ENCODE data around the gene EPHB4. TPM values are rescaled to one million over a fixed set of nuclear protein-coding genes. Genes with fewer than 3 reads are reported as not detected.
A peak's percentile ranks its signal among the peaks of the same experiment; 100 is the strongest.

The EPHB4 gene
- total RNA-seq, 4 donors from 2014 or later = 19.0 to 55.6 (median 41.5) TPM

DNA sequence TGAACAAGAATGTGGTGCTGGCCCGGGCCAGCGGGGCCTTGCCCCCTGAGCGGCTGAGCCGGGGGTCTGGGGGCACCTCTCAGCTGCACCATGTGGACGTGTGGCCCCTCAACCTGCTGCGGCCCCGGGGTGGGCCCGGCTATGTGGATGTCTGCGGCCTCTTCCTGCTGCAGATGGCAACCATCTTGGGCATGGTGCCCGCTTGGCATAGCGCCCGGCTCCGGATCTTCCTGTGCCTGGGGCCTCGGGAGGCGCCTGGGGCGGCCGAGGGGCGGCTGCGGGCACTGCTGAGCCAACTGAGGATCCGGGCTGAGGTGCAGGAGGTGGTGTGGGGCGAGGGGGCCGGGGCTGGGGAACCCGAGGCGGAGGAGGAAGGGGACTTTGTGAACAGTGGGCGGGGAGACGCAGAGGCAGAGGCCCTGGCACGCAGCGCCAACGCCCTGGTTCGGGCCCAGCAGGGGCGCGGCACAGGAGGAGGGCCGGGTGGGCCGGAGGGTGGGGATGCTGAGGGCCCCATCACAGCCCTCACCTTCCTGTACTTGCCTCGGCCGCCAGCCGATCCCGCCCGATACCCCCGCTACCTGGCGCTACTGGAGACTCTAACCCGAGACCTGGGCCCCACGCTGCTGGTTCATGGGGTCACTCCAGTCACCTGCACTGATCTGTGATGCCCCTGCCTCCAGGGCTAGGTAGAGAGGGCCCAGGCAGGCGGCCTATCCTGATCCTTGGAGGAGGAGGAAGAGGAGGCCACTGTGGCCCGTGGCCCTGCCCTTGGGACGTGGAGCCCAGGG is 38.8 kb upstream of the EPHB4 start:
- peak overlapping the region; percentile 93 to 100 (median 99) for H3K27ac ChIP-seq
- peak overlapping the region; percentile 66 to 93 for H3K4me3 ChIP-seq
- ATAC-seq = peak; percentile 48
- TF ChIP-seq POLR2AphosphoS5 (IDR thresholded peaks at IDR 0.05) (no peak), POLR2A (IDR thresholded peaks at IDR 0.05) (peak in 1 of 2 donors; percentile 7), EP300 (IDR thresholded peaks at IDR 0.05) (no peak)
- TF ChIP-seq, protein P1, sequence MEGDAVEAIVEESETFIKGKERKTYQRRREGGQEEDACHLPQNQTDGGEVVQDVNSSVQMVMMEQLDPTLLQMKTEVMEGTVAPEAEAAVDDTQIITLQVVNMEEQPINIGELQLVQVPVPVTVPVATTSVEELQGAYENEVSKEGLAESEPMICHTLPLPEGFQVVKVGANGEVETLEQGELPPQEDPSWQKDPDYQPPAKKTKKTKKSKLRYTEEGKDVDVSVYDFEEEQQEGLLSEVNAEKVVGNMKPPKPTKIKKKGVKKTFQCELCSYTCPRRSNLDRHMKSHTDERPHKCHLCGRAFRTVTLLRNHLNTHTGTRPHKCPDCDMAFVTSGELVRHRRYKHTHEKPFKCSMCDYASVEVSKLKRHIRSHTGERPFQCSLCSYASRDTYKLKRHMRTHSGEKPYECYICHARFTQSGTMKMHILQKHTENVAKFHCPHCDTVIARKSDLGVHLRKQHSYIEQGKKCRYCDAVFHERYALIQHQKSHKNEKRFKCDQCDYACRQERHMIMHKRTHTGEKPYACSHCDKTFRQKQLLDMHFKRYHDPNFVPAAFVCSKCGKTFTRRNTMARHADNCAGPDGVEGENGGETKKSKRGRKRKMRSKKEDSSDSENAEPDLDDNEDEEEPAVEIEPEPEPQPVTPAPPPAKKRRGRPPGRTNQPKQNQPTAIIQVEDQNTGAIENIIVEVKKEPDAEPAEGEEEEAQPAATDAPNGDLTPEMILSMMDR (IDR thresholded peaks at IDR 0.05) = no peak
- no peaks in the 10 kb centered on the region for H3K9me3 ChIP-seq
- no peaks in the 10 kb centered on the region for H3K27me3 ChIP-seq
- peaks cover 0 to 64% (median 19%) of the 10 kb centered on the region in 3 donors for H3K4me1 ChIP-seq
- peaks cover 0 to 46% of the 10 kb centered on the region in 2 donors for H3K36me3 ChIP-seq
- WGBS, 2 donors (ENCODE audit: low coverage in 1 of 2) = 51% methylated on average over 3 of the region's 46 CpGs; no CpG with 5 or more reads in 1 of the 2 donors

DNA sequence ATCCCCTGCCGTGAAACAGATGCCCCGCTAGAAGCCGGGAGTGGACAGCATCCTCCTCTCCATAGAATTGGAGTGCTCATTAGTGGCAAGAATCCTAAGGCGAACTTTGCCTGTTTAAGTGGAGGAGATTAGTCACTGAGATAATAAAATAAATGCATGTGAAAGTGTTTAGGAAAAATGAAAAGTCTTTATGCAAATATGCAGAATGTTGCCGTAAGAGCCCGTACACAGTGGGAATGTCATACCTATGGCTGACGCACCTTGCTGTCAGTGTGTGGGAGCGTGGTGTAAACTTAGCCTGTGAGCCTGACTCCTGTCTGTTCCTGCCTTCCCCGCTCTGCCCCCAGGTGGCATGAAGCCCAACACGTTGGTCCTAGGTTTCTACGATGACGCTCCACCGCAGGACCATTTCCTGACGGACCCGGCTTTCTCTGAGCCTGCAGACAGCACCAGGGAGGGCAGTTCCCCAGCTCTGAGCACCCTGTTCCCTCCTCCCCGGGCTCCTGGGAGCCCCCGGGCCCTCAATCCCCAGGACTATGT is 38.1 kb upstream of the EPHB4 start:
- TF ChIP-seq, protein P1 (IDR thresholded peaks at IDR 0.05) = peak in 1 of 4 experiments; percentile 2
- no peak for TF ChIP-seq EP300 (IDR thresholded peaks at IDR 0.05)
- peak overlapping the region in 1 of 2 donors; percentile 93 for H3K4me3 ChIP-seq
- 57 to 77% methylated on average over 4 to 7 of the region's 17 CpGs for WGBS, 2 donors (ENCODE audit: low coverage in 1 of 2)
- peaks cover 0 to 46% of the 10 kb centered on the region in 2 donors for H3K36me3 ChIP-seq
- peaks cover 0 to 61% (median 19%) of the 10 kb centered on the region in 3 donors for H3K4me1 ChIP-seq
- no peaks in the 10 kb centered on the region for H3K27me3 ChIP-seq
- peak overlapping the region; percentile 93 to 100 (median 99) for H3K27ac ChIP-seq
- H3K9me3 ChIP-seq = no peaks in the 10 kb centered on the region
- no peak for ATAC-seq

DNA sequence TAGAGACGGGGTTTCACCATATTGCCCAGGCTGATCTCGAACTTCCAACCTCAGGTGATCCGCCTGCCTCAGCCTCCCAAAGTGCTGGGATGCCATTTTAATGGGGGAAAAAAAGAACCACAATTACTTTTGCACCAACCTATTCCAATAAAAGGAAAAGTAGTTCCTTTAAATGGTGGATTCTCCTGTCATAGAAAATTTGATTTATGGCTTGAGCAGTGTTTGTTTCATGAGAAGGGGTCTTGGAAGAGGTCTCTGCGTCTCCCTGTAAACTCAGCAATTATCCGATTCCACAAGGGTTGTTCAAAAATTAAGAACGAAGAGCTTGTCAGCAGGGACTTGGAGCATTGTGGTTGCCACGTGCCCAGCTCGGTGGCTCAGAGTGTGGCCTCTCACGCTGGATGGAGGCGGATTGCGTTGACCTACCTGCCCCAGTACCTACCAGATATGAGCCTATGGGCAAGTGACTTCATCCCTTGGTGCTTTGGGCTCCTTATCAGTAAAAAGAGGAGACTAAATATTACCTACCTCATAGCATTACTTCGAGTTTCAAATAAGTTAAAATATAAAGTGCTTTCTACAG is 37.0 kb upstream of the EPHB4 start:
- H3K4me1 ChIP-seq = peaks cover 0 to 50% (median 19%) of the 10 kb centered on the region in 3 donors
- H3K36me3 ChIP-seq = peaks cover 0 to 51% of the 10 kb centered on the region in 2 donors
- H3K4me3 ChIP-seq = no peak overlapping the region
- no peaks in the 10 kb centered on the region for H3K9me3 ChIP-seq
- TF ChIP-seq, protein P1 (IDR thresholded peaks at IDR 0.05) = no peak
- no peak for TF ChIP-seq POLR2AphosphoS5 (IDR thresholded peaks at IDR 0.05)
- no peak for TF ChIP-seq POLR2A (IDR thresholded peaks at IDR 0.05)
- no peak for TF ChIP-seq EP300 (IDR thresholded peaks at IDR 0.05)
- no peak for ATAC-seq
- peak overlapping the region in 1 of 4 donors; percentile 99 for H3K27ac ChIP-seq
- WGBS, 2 donors (ENCODE audit: low coverage in 1 of 2) = 82 to 84% methylated on average over 9 to 11 of the region's 12 CpGs
- no peaks in the 10 kb centered on the region for H3K27me3 ChIP-seq

DNA sequence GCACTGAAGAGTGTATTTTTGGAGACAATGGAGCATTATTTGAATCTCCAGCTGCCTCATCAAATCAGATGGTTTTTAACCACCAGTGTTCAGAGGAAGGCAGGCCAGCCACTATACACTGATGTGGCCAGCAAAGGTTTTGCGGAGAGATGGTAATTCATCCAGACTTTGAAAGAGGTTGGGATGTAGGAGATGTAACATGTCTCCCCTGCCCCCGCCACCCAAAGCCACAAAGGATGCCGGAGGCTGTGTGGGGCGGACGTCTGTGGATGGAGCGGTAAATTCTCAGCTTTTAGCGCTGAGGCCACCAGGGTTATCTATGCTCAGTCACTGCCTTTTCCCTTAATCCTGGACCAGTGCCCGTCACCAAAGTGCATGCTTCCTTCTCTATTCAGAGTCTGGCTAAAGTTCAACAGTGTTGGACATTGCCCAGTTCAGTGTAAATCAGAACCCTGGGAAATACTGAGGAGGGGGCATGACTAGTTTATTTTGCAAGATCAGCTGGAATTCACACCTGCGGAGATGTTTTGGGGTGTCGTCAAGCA is 36.2 kb upstream of the EPHB4 start:
- ATAC-seq = no peak
- Histone ChIP-seq H3K9me3 (no peaks in the 10 kb centered on the region), H3K4me3 (no peak overlapping the region), H3K27ac (no peak overlapping the region), H3K4me1 (peaks cover 0 to 41% (median 11%) of the 10 kb centered on the region in 3 donors), H3K36me3 (peaks cover 0 to 52% of the 10 kb centered on the region in 2 donors), H3K27me3 (no peaks in the 10 kb centered on the region)
- 42 to 59% methylated on average over 3 to 6 of the region's 10 CpGs for WGBS, 2 donors (ENCODE audit: low coverage in 1 of 2)
- no peak for TF ChIP-seq POLR2AphosphoS5 (IDR thresholded peaks at IDR 0.05)
- no peak for TF ChIP-seq POLR2A (IDR thresholded peaks at IDR 0.05)
- TF ChIP-seq, protein P1 (IDR thresholded peaks at IDR 0.05) = no peak
- no peak for TF ChIP-seq EP300 (IDR thresholded peaks at IDR 0.05)
